Stimulated activated CD8-positive, alpha-beta memory T cell treated with anti-CD3 and anti-CD28 coated beads, Interleukin-4, amount 100 ng/mL, for 1 hour (primary cell): Measurements from ENCODE around the gene SLC39A6.
"Not testable (repeated sequence)": the region's sequence is repeated elsewhere in the genome, so short reads cannot be mapped to it uniquely, and the experiment has no call there.

Source experiments
- DNase-seq, 2 donors: peaks; one replicate each; pipeline ENCODE4 v3.0.0-alpha.2; 2020; ENCODE audit warnings: low read depth in 2 of 2, low spot score in 1 of 2

The SLC39A6 gene

DNA sequence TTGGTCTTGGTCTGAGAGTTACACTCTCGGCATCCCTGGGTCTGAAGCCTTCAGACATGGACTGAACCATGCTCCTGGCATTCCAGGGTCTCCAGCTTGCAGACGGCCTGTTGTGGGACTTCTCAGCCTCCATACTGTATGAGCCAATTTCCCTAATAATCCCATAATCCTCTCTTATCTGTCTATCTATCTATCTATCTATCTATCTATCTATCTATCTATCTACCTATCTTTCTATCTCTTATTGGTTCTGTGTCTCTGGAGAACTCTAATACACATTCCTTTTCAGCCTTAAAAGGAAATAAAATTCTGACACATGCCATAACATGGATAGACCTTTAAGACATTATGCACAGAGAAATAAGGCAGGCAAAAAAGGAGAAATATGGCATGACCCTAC, 24.4 kb downstream of the SLC39A6 start:
- no peak for DNase-seq

DNA sequence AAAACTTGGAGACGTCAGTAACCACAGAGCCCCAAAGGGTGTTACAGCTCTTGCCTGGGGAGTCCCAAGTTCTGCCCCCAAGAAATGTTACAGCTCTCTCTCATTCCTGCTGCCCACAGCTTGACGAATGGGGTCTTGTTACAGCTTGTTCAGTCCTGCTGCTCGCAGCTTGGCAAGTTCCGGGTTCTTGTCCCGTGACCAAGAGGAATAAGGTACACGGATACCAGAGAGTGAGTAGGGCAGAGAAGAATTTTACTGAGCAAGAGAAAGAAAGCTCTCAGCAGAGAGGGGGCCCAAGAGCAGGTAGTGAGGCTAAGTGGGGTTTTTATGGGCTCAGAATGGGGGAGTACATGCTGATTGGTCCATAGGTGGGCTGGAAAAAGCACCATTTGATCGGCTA, 27.2 kb downstream of the SLC39A6 start:
- no peak for DNase-seq

DNA sequence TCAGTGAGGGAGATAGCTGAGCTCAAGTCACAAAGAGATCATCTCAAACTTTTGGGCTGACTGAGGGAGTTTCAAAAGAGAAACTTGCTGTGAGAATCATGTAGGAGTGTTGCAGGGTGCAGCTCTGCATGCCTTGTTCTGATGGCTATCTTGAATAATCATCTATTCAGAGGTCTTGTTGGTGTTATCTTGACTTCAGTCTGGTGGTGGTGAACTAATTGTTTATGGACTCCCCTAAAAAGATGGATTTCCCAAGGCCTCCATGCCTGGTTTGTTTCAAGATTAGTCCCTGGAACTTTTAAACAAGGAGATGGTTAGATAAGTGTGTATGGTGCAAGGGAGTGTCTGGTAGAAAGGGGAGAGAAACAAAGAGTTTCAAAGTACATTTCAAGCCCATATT, 29.8 kb downstream of the SLC39A6 start:
- DNase-seq, result no peak

DNA sequence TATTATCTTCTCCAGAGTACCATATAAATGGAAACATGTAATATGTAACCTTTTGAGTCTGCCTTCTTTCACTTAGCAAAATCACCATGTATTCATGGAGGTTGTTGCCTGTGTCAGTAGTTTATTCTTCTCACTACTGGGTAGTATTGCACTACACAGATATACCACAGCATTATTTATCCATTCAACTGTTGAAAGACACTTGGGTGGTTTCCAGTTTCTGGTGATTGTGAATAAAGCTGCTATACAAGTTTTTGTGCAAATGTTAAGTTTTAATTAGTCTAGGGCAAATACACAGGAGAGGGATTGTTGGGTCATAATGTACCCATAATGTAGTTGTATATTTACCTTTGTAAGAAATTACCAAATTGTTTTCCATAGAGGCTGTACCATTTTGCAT, 32.2 kb downstream of the SLC39A6 start:
- no peak for DNase-seq

DNA sequence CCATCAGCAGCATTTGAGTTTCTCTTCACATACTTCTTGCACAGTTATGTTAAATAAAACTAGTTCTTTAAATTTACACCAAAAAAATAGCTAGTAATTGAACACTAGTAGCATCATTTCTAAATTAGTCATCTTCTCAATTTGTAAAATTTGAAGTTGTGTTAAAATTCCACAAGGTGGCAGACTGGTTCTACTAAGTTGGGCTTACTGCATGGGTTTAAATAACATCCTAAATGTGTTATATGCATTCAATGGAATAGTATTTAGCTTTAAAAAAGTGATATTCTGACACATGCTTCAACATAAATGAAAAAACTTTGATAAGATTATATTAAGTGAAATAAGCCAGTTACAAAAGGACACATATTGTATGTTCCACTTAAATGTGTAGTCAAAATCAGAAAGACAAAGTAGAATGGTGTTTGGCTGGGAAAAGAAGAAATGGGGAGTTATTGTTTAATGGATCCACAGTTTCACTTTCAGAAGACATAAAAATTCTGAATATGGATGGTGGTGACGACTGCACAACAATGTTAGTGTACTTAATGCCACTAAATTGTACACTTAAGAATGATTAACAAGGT, 33.1 kb downstream of the SLC39A6 start:
- no peak for DNase-seq

DNA sequence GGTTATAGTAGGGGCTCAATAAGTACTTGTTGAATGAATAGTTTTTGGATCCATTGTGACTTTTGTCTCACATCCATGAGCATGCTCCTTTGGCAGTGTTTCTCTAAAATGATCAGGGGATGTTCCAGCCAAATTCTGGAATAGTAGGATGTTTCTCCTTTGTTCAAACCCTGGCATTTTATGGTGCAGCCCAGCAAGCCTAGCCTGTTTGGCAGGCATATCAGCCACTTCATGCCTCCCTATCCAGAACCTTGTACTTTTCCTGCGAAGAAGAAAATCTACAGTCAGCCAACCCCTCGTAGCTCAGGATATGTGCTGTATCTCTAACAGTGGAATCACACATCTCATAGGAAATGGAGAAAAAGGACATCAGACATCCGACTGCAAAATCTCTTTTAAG, 34.7 kb downstream of the SLC39A6 start:
- no peak for DNase-seq

DNA sequence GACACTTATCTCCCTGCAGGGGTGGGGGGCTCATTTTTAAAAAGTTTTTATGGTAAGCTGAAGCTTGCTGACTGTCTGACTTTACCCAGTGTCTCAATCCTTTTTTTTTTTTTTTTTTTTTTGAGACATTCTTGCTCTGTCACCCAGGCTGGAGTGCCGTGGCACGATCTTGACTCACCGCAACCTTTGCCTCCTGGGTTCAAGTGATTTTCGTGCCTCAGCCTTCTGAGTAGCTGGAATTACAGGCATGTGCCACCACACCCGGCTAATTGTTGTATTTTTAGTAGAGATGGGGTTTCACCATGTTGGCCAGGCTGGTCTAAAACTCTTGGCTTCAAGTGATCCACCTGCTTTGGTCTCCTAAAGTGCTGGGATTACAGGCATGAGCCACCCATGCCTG, 37.0 kb downstream of the SLC39A6 start:
- not testable (repeated sequence) for DNase-seq

DNA sequence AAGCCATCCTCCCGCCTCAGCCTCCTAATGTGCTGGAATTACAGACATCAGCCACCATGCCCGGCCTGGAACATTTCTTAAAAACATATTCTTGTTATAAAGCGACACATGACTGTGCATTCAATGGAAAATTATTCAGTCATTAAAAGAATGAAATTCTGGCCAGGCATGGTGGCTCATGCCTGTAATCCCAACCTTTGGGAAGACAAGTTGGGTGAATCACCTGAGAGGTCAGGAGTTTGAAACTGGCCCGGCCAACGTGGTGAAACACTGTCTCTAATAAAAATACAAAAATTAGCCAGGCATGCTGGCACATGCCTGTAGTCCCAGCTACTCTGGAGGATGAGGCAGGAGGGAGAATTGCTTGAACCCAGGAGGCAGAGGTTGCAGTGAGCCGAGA, 40.1 kb downstream of the SLC39A6 start:
- DNase-seq, result no peak

DNA sequence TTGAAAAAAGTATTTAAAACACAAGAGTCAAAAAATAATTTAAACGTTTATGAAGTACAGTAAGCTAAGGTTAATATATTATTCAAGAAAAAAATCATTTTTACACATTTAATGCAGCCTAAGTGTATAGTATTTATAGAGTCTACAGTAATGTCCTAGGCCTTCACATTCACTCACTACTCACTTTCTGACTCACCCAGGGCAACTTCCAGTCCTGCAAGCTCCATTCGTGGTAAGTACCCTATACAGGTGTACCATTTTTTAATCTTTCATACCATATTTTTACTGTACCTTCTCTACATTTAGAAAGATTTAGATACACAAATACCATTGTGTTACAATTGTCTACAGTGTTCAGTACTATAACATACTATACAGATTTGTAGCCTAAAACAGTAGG, 40.9 kb downstream of the SLC39A6 start:
- DNase-seq, result no peak

DNA sequence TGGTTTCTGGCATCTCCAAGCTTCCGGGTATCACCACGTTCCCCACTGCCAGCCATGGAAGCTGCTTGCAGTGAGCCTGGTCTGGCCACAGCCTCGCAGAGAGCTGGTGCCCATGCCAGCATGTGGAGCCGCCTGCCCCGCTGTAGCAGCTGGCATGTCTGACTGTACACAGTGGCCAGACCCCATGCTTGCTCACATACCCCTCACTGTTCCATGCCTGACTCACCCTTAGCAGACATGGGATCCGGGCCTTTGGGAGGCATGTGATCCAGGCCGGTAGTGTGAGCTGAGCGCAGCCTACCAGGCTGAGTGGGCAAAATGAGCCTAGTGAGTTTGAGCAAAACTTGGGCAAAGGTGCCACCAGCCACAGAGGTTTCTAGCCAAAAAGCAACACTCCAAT, 43.0 kb downstream of the SLC39A6 start:
- no peak for DNase-seq

DNA sequence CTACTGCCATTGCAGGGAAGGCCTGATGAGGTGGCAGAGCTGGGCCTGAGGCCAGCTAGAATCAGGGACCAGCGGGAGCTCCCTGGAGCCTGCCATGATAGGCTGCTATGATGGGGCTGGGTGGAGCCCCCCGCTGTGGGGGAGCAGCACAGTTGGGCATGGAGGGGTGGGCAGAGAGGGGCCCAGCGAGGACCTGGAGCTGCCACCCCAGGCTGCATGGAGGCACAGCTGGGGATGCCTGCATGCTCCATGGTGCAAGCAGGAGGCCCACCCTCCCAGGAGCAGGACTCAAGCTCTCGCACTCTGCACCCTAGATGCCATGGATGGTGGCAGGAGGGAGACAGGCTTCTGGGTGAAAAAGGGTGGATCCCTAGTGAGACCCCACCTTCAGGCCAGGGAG, 43.9 kb downstream of the SLC39A6 start:
- DNase-seq, result no peak

DNA sequence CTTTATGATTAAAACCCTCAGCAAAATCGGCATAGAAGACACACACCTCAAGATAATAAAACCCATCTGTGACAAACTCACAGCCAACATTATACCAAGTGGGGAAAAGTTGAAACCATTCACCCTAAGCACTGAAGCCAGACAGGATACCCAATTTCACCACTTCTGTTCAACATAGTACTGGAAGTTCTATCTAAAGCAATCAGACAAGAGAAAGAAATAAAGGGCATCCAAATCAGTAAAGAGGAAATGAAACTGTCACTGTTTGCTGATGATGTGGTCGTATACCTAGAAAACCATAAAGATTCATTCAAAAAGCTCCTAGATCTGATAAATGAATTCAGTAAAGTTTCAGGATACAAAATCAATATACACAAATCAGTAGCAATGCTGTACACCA, 45.4 kb downstream of the SLC39A6 start:
- DNase-seq, result no peak

DNA sequence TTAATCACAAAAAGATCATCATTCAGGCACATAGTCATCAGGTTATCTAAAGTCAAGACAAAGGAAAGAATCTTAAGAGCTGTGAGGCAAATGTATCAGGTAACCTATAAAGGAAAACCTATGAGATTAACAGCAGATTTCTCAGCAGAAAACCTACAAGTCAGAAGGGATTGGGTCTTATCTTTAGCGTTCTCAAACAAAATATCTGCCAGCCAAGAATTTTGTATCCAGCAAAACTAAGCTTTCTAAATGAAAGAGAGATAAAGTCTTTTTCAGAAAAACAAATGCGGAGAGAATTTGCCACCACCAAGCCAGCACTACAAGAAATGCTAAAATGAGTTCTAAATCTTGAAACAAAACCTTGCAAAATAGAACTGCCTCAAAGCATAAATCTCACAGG, 48.0 kb downstream of the SLC39A6 start:
- not testable (repeated sequence) for DNase-seq

DNA sequence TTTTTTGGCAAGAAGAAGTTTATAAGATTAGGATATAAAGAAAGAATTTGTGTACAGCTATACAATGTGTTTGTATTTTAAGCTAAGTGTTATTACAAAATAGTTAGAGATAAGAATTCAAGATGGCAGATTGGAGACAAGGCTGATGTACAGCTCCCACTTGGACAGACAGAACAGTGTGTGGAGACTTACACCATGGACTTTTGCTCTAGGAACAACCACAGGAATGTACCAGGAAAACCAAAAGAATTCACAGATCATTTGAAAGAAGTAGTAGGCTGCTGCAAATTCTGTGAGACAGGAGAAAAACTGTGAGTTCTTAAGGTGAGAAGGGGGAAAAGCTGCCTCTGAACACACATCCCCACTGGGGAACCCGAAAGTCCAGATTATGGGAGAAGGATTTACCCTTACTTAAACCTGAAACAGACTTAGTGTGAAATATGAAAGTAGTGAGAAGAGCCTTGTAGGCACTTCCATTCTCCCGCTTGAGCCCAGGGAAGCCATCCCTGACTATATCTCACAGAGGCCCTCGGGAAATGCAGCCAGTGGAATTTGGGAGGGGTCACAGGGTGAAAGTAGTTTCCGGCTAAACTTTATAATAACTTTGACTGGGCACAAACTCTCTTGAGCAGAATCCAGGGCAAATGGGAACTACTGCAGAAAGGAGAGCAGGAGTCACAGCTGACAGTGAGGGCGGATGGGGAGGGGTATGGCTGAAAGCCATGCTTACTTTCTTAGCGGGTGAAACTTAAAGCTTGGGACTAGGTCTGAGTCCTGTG, 50.2 kb downstream of the SLC39A6 start:
- no peak for DNase-seq

DNA sequence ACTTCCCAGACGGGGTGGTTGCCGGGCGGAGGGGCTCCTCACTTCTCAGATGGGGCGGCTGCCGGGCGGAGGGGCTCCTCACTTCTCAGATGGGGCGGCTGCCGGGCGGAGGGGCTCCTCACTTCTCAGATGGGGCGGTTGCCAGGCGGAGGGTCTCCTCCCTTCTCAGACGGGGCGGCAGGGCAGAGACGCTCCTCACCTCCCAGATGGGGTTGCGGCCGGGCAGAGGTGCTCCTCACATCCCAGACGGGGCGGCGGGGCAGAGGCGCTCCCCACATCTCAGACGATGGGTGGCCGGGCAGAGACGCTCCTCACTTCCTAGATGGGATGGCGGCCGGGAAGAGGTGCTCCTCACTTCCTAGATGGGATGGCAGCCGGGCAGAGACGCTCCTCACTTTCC, 51.4 kb downstream of the SLC39A6 start:
- not testable (repeated sequence) for DNase-seq

DNA sequence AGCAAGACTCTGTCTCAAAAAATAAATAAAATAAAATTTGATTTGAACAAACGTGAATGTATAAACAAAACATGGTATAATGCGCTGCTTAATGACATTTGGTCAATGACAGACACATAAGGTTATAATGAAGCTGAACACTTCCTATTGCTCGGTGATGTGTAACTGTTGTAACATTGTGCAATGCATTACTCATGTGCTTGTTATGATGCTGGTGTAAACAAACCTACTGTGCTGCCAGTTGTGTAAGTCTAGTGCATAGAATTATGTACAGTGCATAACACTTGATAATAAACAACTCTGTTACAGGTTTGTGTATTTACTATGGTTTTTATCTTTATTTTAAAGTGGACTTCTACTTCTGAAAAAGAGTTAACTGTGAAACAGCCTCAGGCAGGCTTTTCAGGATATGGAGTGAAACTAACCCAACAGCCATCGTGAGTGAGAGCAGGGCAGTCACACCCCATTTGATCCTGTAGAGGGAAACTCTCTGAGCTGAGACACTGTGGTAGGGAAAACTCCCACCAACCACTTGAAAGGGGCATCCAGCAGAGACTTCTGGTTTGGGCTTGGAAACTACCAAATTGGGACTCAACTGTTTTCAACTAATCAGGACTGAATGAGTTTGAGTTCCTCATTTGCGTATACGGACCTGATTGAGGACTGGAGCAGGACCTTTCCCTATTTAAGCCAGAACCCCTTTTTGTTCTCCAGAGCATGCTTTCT, 53.1 kb downstream of the SLC39A6 start:
- DNase-seq, result no peak

DNA sequence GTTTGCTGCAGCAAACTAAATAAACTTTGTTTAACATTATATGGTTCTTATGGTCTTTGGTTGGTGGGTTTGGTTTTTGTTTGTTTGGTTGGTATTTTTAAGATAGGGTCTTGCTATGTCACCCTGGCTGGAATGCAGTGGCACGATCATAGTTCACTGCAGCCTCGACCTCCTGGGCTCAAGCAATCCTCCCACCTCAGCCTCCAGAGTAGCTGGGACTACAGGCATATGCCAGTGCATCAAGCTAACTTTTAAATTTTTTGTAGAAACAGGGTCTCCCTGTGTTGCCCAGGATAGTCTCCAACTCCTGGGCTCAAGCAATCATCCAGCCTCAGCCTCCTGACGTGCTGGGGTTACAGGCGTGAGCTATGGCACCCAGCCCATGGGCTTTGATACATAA, 54.7 kb downstream of the SLC39A6 start:
- DNase-seq, result no peak

DNA sequence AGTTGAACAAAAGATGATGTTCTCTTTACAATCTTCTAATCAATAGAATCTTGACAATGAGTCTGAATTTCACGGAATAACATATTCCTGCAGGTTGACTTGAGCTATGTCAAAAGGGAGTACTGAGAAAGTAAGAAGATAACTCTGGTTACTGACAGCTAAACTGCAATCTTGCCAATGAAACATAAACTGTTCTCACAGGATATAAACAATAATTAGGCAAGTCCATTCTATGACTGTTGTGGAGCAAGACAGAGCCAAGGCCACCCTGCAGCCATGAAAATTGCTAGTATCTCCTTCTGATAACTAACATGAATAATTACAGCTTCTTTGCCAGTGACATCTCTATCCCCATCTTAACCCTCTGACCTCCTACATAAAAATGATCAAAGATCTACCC, 55.5 kb downstream of the SLC39A6 start:
- DNase-seq, result no peak

DNA sequence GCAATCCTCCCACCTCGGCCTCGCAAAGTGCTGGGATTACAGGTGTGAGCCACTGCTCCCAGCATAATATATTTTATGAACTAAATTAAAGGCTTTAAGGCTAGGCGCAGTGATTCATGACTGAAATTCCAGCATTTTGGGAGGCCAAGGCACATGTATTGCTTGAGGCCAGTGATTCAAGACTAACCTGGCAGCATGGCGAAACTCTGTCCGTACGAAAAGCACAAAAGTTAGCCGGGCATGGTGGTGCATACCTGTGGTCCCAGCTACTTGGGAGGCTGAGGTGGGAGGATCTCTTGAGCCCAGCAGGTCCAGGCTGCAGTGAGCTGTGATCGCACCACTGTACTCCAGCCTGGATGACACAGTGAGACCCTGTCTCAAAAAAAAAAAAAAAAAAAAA, 56.7 kb downstream of the SLC39A6 start:
- DNase-seq, result not testable (repeated sequence)

DNA sequence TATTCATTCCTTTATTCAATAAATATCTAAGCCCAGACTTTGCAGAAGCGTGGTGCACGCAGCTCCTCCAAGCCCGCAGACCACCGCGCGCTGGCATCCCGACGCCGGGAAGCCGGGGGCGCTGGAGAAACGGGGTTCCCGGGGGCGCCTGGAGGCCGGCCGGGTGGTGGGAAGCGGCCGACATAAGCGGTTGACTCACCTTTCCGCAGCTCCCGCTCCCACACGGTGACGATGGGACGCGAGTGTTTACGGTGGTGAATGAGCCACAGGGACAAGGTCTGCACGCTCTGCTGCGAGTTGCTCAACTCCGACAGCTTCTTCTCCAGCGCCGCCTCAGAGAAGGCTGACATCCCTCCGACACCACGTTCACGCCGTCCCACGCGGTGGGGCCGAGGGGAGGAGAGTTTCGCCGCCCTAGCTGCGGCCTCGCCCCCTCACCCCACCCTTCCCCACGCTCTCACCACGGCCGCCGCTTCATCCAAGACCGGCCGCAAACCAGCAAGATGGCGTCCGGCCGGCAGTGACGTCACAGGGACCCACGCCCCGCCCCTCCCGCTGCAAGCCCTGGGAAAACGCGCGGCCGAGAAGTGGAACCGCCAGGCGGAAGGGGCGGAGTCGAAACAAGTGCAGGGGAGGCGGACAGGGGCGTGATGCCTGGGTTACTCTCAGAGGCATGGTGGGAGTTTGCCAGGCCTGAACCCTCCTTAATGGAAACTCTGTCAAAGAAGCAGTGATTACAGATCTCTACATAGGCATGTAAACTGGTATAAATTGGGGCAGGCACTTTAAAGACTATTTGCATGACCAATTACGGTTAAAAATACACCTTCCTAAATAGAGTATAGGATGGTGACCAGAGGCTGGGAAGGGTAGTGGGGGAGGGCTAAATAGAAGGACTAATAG, 61.8 kb downstream of the SLC39A6 start, which contains the start of gene RPRD1A:
Gene RPRD1A, minus strand, starts transcription at position 505 of the 903 bp plus-strand sequence. Its CDS starts 155 bp downstream, at position 350.
- peak; percentile 95 to 97 for DNase-seq

DNA sequence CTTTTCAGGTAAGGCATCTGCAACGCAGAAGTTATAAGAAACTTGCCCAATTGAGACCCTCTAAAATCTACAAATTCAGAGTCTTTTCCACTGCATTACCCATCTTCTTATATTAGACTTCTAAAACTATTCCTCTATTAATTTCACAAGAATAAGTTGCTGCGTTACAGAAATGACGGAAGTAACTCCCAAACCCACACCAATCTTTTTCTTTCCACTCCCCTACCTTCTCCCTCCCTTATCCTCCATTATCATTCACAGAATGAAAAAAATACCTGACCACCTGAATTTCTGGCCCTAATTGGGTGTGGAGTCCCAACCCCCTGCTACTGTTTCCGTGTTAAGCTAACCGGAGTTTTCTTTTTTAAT, 62.5 kb downstream of the SLC39A6 start:
- no peak for DNase-seq
